Osteoblast (primary cell): Measurements from ENCODE around the gene ARL15. TPM values are rescaled to one million over a fixed set of nuclear protein-coding genes. Genes with fewer than 3 reads are reported as not detected.

Experiments used
- DNase-seq: peaks from one replicate; pipeline ENCODE4 v3.0.0; 2011; ENCODE audit warnings: low spot score, mixed read lengths; ENCODE audit not compliant: insufficient read length; ENCODE audit errors: missing footprints
- H2AFZ ChIP-seq: 2 replicates; pipeline ENCODE4 v1.6.0; 2011; ENCODE audit warnings: mild to moderate bottlenecking, low read length
- H3K27ac ChIP-seq: 2 replicates; pipeline ENCODE4 v1.5.1; 2011; ENCODE audit warnings: mild to moderate bottlenecking, low read depth, low read length, moderate library complexity
- H3K27me3 ChIP-seq: 2 replicates; pipeline ENCODE4 v1.6.0; 2012; ENCODE audit warnings: mild to moderate bottlenecking, control low read depth, inconsistent platforms, low read length, moderate library complexity; ENCODE audit not compliant: insufficient read depth
- H3K36me3 ChIP-seq: 2 replicates; pipeline ENCODE4 v1.5.1; 2011; ENCODE audit warnings: mild to moderate bottlenecking, low read length, control low read depth, moderate library complexity; ENCODE audit not compliant: insufficient read depth
- H3K4me1 ChIP-seq: 2 replicates; pipeline ENCODE4 v1.5.1; 2011; ENCODE audit warnings: mild to moderate bottlenecking, low read length, control low read depth, moderate library complexity; ENCODE audit not compliant: insufficient read depth
- H3K4me2 ChIP-seq: 2 replicates; pipeline ENCODE4 v1.6.0; 2011; ENCODE audit warnings: mild to moderate bottlenecking, low read length; ENCODE audit not compliant: insufficient read depth
- H3K4me3 ChIP-seq: fragments of 200-600 bp; sonication (generic); 3 replicates; pipeline ENCODE4 v1.5.1; 2012; ENCODE audit warnings: mild to moderate bottlenecking, low read length, inconsistent platforms; ENCODE audit not compliant: insufficient read depth
- H3K79me2 ChIP-seq: 2 replicates; pipeline ENCODE4 v1.6.0; 2012; ENCODE audit warnings: mild to moderate bottlenecking, low read length, control low read depth, inconsistent platforms; ENCODE audit not compliant: insufficient read depth
- H3K9me3 ChIP-seq: 2 replicates; pipeline ENCODE4 v1.5.1; 2011; ENCODE audit warnings: low read depth, low read length, control low read depth
- H4K20me1 ChIP-seq: 2 replicates; pipeline ENCODE4 v1.6.0; 2012; ENCODE audit warnings: mild to moderate bottlenecking, low read length, control low read depth; ENCODE audit not compliant: insufficient read depth
- CTCF ChIP-seq: IDR thresholded peaks from 2 replicates; pipeline ENCODE4 v1.5.1; 2011; ENCODE audit warnings: mild to moderate bottlenecking, low read depth, low read length, moderate library complexity; ENCODE audit errors: extremely low read depth
- total RNA-seq: library from RNA; depleted of rRNA; stranded (reverse); fragments of >200 nt; gene quantifications from 2 replicates; pipeline ENCODE4 v1.2.3, GENCODE V29; 2012

ARL15 gene
- total RNA-seq, 1 donor, result 25.3 TPM

- Histone ChIP-seq H3K4me1 (peaks cover 12% of the 10 kb centered on the region), H3K4me3 (no peak overlapping the region), H3K27ac (no peak overlapping the region), H4K20me1 (no peaks in the 10 kb centered on the region), H3K36me3 (no peaks in the 10 kb centered on the region), H2AFZ (no peak overlapping the region), H3K4me2 (no peak overlapping the region), H3K9me3 (no peaks in the 10 kb centered on the region), H3K27me3 (no peaks in the 10 kb centered on the region), H3K79me2 (no peaks in the 10 kb centered on the region)
- DNase-seq, result no peak
- no peak for TF ChIP-seq CTCF
These were observed 314.4 kb downstream of the ARL15 start for GRCh38 chr5:53996008-53996407.

GRCh38 chr5:53994148-53994547 lies 316.2 kb downstream of the ARL15 start:
- Histone ChIP-seq H2AFZ (no peak overlapping the region), H3K27ac (no peak overlapping the region), H3K4me3 (no peak overlapping the region), H3K36me3 (no peaks in the 10 kb centered on the region), H3K9me3 (no peaks in the 10 kb centered on the region), H3K79me2 (no peaks in the 10 kb centered on the region), H3K27me3 (no peaks in the 10 kb centered on the region), H4K20me1 (no peaks in the 10 kb centered on the region), H3K4me1 (peaks cover 12% of the 10 kb centered on the region), H3K4me2 (peak overlapping the region; percentile 4)
- no peak for TF ChIP-seq CTCF
- DNase-seq, result peak; percentile 3

- H3K4me1 ChIP-seq, result peaks cover 12% of the 10 kb centered on the region
- H3K4me3 ChIP-seq, result no peak overlapping the region
- H3K36me3 ChIP-seq, result no peaks in the 10 kb centered on the region
- H2AFZ ChIP-seq, result no peak overlapping the region
- TF ChIP-seq CTCF, result peak; percentile 55
- no peaks in the 10 kb centered on the region for H3K9me3 ChIP-seq
- H4K20me1 ChIP-seq, result no peaks in the 10 kb centered on the region
- DNase-seq, result no peak
- H3K27ac ChIP-seq, result no peak overlapping the region
- no peaks in the 10 kb centered on the region for H3K79me2 ChIP-seq
- no peak overlapping the region for H3K4me2 ChIP-seq
- no peaks in the 10 kb centered on the region for H3K27me3 ChIP-seq
These were observed 318.4 kb downstream of the ARL15 start for GRCh38 chr5:53991942-53992341.

GRCh38 chr5:53987101-53987500 lies 323.3 kb downstream of the ARL15 start:
- no peak for DNase-seq
- TF ChIP-seq CTCF, result no peak
- no peaks in the 10 kb centered on the region for H3K36me3 ChIP-seq
- H2AFZ ChIP-seq, result no peak overlapping the region
- H3K4me2 ChIP-seq, result no peak overlapping the region
- no peaks in the 10 kb centered on the region for H3K9me3 ChIP-seq
- H3K4me1 ChIP-seq, result peaks cover 8% of the 10 kb centered on the region
- no peaks in the 10 kb centered on the region for H3K79me2 ChIP-seq
- no peaks in the 10 kb centered on the region for H4K20me1 ChIP-seq
- H3K27ac ChIP-seq, result no peak overlapping the region
- H3K4me3 ChIP-seq, result no peak overlapping the region
- H3K27me3 ChIP-seq, result no peaks in the 10 kb centered on the region
